GM12864 (cell line): ENCODE measurements around the gene CARHSP1.

ENCODE experiments used
- DNase-seq: peaks from one replicate; pipeline ENCODE4 v3.0.0-alpha.2; 2011; ENCODE audit warnings: low read depth
- H3K4me3 ChIP-seq: 2 replicates; pipeline ENCODE4 v1.5.1; 2011; ENCODE audit warnings: mild to moderate bottlenecking, low read depth, low read length, control low read depth
- CTCF ChIP-seq: IDR thresholded peaks from 2 replicates; pipeline ENCODE4 v1.5.1; 2011; ENCODE audit warnings: low read depth, mild to moderate bottlenecking, moderate library complexity, low read length, control low read depth, inconsistent platforms; ENCODE audit errors: missing control alignments

The CARHSP1 gene

GRCh38 chr16:8893426-8893825, 24.6 kb upstream of the CARHSP1 start:
- H3K4me3 ChIP-seq: no peak overlapping the region
- DNase-seq: no peak
- no peak for TF ChIP-seq CTCF

GRCh38 chr16:8892101-8892575, 23.3 kb upstream of the CARHSP1 start:
- no peak for DNase-seq
- H3K4me3 ChIP-seq: peak overlapping the region; percentile 6; the same call in 1 of the 2 replicates
- TF ChIP-seq CTCF: no peak

- TF ChIP-seq CTCF: no peak
- H3K4me3 ChIP-seq: no peak overlapping the region
- DNase-seq: no peak
These were observed 21.7 kb upstream of the CARHSP1 start for GRCh38 chr16:8890549-8890921.

GRCh38 chr16:8889893-8890548, 21.2 kb upstream of the CARHSP1 start:
- no peak for DNase-seq
- no peak for TF ChIP-seq CTCF
- no peak overlapping the region for H3K4me3 ChIP-seq

- TF ChIP-seq CTCF: no peak
- DNase-seq: no peak
- H3K4me3 ChIP-seq: no peak overlapping the region
These were observed 20.4 kb upstream of the CARHSP1 start for GRCh38 chr16:8888951-8889892.

- no peak for DNase-seq
- no peak for TF ChIP-seq CTCF
- H3K4me3 ChIP-seq: no peak overlapping the region
These were observed 19.2 kb upstream of the CARHSP1 start for GRCh38 chr16:8887952-8888560.
